ENCODE results near the gene NAPSA. TPM values are rescaled to one million over a fixed set of nuclear protein-coding genes. Genes with fewer than 3 reads are reported as not detected.

Gene NAPSA
- total RNA-seq, 1 donor from 2014 or later, result 2.0 TPM

GRCh38 chr19:50384685-50385535 is 19.5 kb upstream of the NAPSA start:
- intact Hi-C loops (cut with micrococcal nuclease), result loop anchor here (1.0 to 5.0 kb wide), 5 partner anchors 9 to 52 kb away; partner anchors contain the start of genes MYBPC2 and NR1H2

DNA sequence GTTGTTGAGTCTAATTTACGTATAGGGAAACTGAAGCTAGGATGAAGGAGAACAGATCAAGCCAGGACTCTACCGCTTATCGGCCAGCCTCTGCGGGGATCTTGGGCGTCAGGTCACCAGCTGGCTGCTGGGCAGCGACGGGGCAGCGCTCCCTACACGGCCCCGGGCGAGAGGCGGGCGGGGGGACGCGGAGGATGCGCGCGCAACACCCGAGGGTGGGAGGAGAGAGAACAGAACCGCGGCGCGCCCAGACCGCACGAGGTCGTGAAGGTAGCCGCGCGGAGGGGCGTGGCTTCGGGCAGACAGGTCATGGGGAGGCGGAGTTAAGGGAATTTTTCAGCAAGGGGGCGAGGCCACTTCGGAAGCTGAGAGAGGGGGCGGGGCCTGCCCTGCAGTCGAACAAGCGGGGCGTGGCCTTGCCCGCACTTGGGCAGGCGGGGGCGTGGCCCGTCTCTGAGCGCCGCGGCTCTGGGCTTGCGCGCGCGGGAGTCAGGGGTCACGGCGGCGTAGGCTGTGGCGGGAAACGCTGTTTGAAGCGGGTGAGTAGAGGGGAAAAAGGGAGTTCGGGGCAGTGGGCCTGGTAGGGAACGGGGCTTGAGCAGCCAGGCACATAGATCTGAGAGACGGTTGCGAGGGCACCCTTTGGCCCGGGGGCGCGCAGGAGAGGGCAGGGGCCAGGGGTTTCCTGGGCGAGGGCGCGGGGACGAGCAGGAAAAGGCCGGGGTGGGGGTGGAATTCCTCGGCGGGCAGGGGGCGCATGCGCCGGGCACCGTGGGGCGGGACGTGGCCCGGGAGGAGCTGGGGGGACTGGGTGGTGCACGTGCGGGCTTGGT is 18.6 kb upstream of the NAPSA start, which contains the start of gene POLD1:
TSS of gene POLD1 (plus strand) at position 496 of the 833 bp plus-strand sequence. CDS start 14,505 bp downstream, outside the sequence.
- intact Hi-C loops (cut with micrococcal nuclease), result loop anchor here (1.0 to 5.0 kb wide), 5 partner anchors 8 to 51 kb away; partner anchors contain the start of genes MYBPC2 and NR1H2

- intact Hi-C loops (cut with micrococcal nuclease), result loop anchor here (5.0 kb wide), 1 partner anchor 49 kb away; the partner anchor contains the start of gene MYBPC2
Measured at GRCh38 chr19:50383001-50383851, 17.8 kb upstream of the NAPSA start.

GRCh38 chr19:50381881-50382729 is 16.7 kb upstream of the NAPSA start:
- intact Hi-C loops (cut with micrococcal nuclease), result loop anchor here (5.0 kb wide), 1 partner anchor 50 kb away; the partner anchor contains the start of gene MYBPC2

GRCh38 chr19:50380751-50381151 is 15.3 kb upstream of the NAPSA start:
- intact Hi-C loops (cut with micrococcal nuclease), result loop anchor here (5.0 kb wide), 1 partner anchor 52 kb away; the partner anchor contains the start of gene MYBPC2

DNA sequence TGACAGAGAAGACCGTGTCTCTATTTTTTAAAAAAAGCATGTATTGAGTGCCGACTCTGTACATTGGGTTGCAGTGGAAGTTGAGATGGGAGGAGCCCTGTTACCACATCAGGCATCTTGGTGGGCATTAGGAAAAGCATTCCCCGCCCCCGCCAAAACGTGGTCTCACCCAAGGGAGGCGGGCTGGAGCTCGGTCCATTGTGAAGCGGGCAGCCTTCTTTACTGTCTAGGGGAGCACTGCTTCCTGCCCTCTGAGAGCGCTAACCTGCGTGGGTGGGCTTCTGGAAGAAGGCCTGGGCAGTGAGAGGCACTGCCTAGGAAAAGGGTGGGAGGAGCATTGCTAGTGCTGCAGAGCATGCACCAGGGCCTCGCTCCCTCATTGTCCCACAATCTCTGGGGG is 14.7 kb upstream of the NAPSA start:
- intact Hi-C loops (cut with micrococcal nuclease), result loop anchor here (5.0 kb wide), 1 partner anchor 52 kb away; the partner anchor contains the start of gene MYBPC2

DNA sequence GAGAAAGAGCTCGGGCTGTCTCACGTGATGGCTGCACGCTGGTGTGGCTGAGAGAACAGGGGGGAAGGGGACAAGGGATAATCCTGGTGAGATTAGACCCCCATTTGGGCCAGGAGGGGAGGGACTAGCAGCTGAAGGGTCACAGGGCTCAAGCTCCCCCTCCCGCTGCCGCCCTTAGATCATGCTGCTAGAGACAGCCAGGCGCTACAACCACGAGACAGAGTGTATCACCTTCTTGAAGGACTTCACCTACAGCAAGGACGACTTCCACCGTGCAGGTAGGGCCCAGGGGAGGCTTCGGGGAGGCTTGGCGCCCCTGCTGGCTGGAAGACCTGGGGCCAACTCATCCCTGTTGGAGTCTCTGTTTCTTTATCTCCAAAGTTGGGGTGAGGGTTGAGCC is 14.2 kb upstream of the NAPSA start:
- intact Hi-C loops (cut with micrococcal nuclease), result loop anchor here (5.0 kb wide), 1 partner anchor 53 kb away; the partner anchor contains the start of gene MYBPC2

DNA sequence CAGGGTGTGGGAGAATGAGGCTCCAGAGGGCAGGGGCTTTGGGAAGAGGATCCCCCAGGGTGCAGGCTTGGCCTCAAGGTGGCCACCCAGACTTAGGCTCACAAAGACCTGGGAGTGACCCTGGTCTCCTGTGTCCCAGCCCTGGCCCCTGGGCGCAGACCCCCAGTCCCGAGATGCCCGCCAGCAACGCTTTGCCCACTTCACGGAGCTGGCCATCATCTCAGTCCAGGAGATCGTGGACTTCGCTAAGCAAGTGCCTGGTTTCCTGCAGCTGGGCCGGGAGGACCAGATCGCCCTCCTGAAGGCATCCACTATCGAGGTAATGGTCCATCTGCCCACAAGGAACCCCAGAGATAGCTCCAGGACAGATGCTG is 13.4 kb upstream of the NAPSA start:
- intact Hi-C loops (cut with micrococcal nuclease), result no loop called here

- intact Hi-C loops (cut with micrococcal nuclease), result no loop called here
Measured at GRCh38 chr19:50378169-50378862, 12.9 kb upstream of the NAPSA start.

DNA sequence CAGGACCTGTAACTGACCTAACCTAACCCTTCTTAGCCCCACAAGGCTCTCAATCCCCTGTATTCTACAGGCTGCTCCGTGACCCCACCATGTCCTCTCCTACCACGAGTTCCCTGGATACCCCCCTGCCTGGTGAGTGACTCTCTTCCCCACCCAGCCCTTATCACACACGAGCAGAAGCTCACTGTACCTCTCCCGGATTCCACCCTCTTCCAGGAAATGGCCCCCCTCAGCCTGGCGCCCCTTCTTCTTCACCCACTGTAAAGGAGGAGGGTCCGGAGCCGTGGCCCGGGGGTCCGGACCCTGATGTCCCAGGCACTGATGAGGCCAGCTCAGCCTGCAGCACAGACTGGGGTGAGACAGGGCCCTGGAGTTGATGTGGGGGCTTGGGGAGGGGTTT is 12.1 kb upstream of the NAPSA start:
- intact Hi-C loops (cut with micrococcal nuclease), result loop anchor here (2.0 kb wide), 1 partner anchor 49 kb away; the partner anchor contains the start of gene KCNC3

DNA sequence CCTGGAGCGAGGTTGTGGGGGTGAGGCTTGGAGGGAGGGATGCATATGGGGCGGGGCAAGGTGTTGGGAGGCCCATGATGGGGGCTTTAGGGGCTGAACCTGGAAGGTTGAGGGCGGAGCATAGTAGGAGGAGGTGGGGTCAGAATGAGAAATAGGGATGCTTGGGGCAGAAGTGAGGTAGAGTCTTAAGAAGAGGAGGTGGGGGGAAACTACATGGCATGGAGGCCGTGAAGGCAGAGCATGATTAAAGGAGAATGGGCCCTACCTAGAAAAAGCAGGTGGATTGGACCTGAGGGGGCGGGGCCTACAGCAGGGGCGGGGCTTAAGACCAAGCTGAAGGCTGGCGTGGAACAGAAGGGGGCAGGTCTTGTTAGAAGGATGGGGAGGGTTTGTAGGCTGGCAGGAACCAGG is 11.6 kb upstream of the NAPSA start:
- intact Hi-C loops (cut with micrococcal nuclease), result loop anchor here (2.0 kb wide), 1 partner anchor 48 kb away; the partner anchor contains the start of gene KCNC3

DNA sequence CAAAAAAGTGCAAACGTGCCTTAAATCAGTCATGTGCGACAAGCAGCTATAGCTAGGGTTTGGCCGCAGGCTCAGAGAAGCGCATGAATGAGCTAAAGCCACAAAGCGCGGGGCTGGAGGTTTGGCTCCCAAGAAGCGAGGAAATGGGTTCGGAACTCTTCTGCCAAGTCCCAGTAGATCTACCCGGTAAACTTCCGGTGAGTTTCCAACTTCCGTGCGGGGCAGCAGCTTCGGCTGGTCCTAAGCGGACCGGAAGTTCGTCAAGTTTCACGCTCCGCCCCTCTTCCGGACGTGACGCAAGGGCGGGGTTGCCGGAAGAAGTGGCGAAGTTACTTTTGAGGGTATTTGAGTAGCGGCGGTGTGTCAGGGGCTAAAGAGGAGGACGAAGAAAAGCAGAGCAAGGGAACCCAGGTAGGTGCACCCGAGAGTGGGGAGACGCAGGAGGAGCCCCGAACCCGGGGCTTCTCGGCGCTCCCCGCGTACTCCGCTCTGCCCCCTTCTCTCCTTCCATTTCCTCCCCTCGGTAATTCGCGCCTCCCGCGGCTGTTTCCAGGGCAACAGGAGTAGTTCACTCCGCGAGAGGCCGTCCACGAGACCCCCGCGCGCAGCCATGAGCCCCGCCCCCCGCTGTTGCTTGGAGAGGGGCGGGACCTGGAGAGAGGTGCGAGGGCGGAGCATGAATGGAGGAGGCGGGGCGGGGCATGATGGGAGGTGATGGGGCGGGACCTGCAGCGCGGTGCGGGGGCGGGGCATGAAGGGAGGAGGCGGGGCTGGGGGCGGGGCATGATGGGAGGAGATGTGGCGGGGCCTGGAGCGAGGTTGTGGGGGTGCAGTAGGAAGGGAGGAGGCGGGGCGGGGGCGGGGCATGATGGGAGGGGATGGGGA is 11.0 kb upstream of the NAPSA start, which contains the start of gene NR1H2:
TSS of gene NR1H2 (plus strand) at position 292 of the 885 bp plus-strand sequence. CDS start 1,149 bp downstream, outside the sequence.
- intact Hi-C loops (cut with micrococcal nuclease), result loop anchor here (1.0 to 2.0 kb wide), 5 partner anchors 8 to 135 kb away; partner anchors contain the start of genes EMC10, GARIN5A, JOSD2 and KCNC3

GRCh38 chr19:50371914-50372475 is 6.6 kb upstream of the NAPSA start:
- intact Hi-C loops (cut with micrococcal nuclease), result no loop called here

GRCh38 chr19:50368649-50369570 is 3.5 kb upstream of the NAPSA start:
- intact Hi-C loops (cut with micrococcal nuclease), result loop anchor here (1.0 to 10.0 kb wide), 7 partner anchors 12 to 416 kb away; partner anchors contain the start of genes CLEC11A, JOSD2 and POLD1

GRCh38 chr19:50362656-50363424 is 2.6 kb downstream of the NAPSA start:
- intact Hi-C loops (cut with micrococcal nuclease), result loop anchor here (10.0 kb wide), 2 partner anchors 362 to 422 kb away; partner anchors contain the start of gene CLEC11A

Data from T-helper 2 cell treated with Interferon-gamma antibody and Interleukin-4, amounts not matched to agents 100 ng/mL and 5 ng/mL, for 36 hours (primary cell).